HCT116 (cell line): ENCODE data around the gene ARHGAP29. TPM values are rescaled to one million over a fixed set of nuclear protein-coding genes. Genes with fewer than 3 reads are reported as not detected.

Source experiments
- ATAC-seq: fragments of 200-7000 bp; cut with Tn5 transposase; 2 replicates; pipeline ENCODE4 v1.9.1; 2020; ENCODE audit warnings: mild to moderate bottlenecking, moderate library complexity
- BruUV-seq: library from RNA; stranded (reverse); fragments of 400-500 nt; replicated peaks from 2 replicates; lab custom pipeline; 2021; lab: Mats Ljungman, UMichigan
- CTCF ChIA-PET: fragments of 300-600 bp; sonication (Branson Sonifier 250); formaldehyde crosslinking; loops from one replicate; lab custom pipeline; 2021; ENCODE audit warnings: antibody characterized with exemption; lab: Charles Lee
- POLR2A ChIA-PET: fragments of 300-600, 350-600 bp; sonication (Branson Sonifier 250); formaldehyde crosslinking; loops from one replicate; lab custom pipeline; 2021; ENCODE audit warnings: antibody characterized with exemption; lab: Charles Lee
- RAD21 ChIA-PET, 2 experiments: fragments of 300-600 bp; sonication (Branson Sonifier 250); formaldehyde crosslinking; loops; one replicate each; lab custom pipeline; 2023; ENCODE audit warnings: low total read pairs in 2 of 2; ENCODE audit not compliant: uncharacterized antibody in 2 of 2, unreplicated experiment in 2 of 2, low non-redundant PET in 1 of 2; lab: Charles Lee
- DNase-seq: peaks from one replicate; pipeline ENCODE4 v3.0.0-alpha.2; 2010; ENCODE audit warnings: low read depth, low spot score
- H2AFZ ChIP-seq: fragments of 200-600 bp; shearing (Covaris generic), sonication (generic); 2 replicates; pipeline ENCODE4 v1.6.1; 2017; ENCODE audit warnings: low read depth, mixed run types, mixed read lengths, antibody characterized with exemption, low read length; ENCODE audit not compliant: poor library complexity, severe bottlenecking
- H3K27ac ChIP-seq: 2 replicates; pipeline ENCODE4 v1.5.1; 2012; ENCODE audit warnings: low read depth, low read length
- H3K27me3 ChIP-seq: fragments of 200-600 bp; sonication (generic); 2 replicates; pipeline ENCODE4 v1.6.1; 2016; ENCODE audit warnings: mixed run types, low read length, mixed read lengths; ENCODE audit not compliant: insufficient read depth
- H3K36me3 ChIP-seq, 2 experiments: fragments of 200-500 bp in 1 of 2; fragments of 200-600 bp in 1 of 2; sonication (Bioruptor generic) in 1 of 2; sonication (generic) in 1 of 2; 2 replicates each; pipeline versions ENCODE4 v1.5.1 to v1.6.1; 2014 to 2016; ENCODE audit warnings: low read length in 2 of 2, inconsistent platforms in 1 of 2, mixed read lengths in 1 of 2, mixed run types in 1 of 2; ENCODE audit not compliant: insufficient read depth in 2 of 2, control insufficient read depth in 1 of 2
- H3K4me1 ChIP-seq, 2 experiments: fragments of 200-600 bp in 1 of 2; sonication (generic) in 1 of 2; 2 replicates each; pipeline versions ENCODE4 v1.5.1 to v1.6.1; 2012 to 2017; ENCODE audit warnings: low read length in 2 of 2, inconsistent platforms in 1 of 2, mild to moderate bottlenecking in 1 of 2, mixed read lengths in 1 of 2, mixed run types in 1 of 2, moderate library complexity in 1 of 2; ENCODE audit not compliant: insufficient read depth in 2 of 2, control insufficient read depth in 1 of 2
- H3K4me2 ChIP-seq: fragments of 200-600 bp; sonication (generic); 2 replicates; pipeline ENCODE4 v1.6.1; 2017; ENCODE audit warnings: mixed run types, low read length, mixed read lengths
- H3K4me3 ChIP-seq, 2 experiments: fragments of 200-600 bp in 1 of 2; sonication (generic) in 1 of 2; replicated peaks in 1 of 2; 2 replicates each; pipeline ENCODE4 v1.5.1; 2011 to 2016; ENCODE audit warnings: low read length in 2 of 2, control low read depth in 1 of 2, low read depth in 1 of 2, mild to moderate bottlenecking in 1 of 2, mixed read lengths in 1 of 2, mixed run types in 1 of 2
- H3K79me2 ChIP-seq: fragments of 200-600 bp; sonication (generic); 2 replicates; pipeline ENCODE4 v1.6.1; 2017; ENCODE audit warnings: mild to moderate bottlenecking, mixed run types, low read length, moderate library complexity, mixed read lengths; ENCODE audit not compliant: insufficient read depth
- H3K9ac ChIP-seq: fragments of 200-600 bp; sonication (generic); 2 replicates; pipeline ENCODE4 v1.6.1; 2016; ENCODE audit warnings: low read length, mixed read lengths
- H3K9me2 ChIP-seq: fragments of 200-600 bp; sonication (generic), shearing (Covaris generic); 2 replicates; pipeline ENCODE4 v1.6.1; 2017; ENCODE audit warnings: mixed run types, mild to moderate bottlenecking, moderate library complexity; ENCODE audit not compliant: insufficient read depth
- H3K9me3 ChIP-seq, 2 experiments: fragments of 200-500 bp in 1 of 2; fragments of 200-600 bp in 1 of 2; sonication (Bioruptor generic) in 1 of 2; sonication (generic) in 1 of 2; 2 replicates each; pipeline ENCODE4 v1.6.1; 2014 to 2017; ENCODE audit warnings: low read length in 2 of 2, mixed read lengths in 2 of 2, inconsistent platforms in 1 of 2, low read depth in 1 of 2, mild to moderate bottlenecking in 1 of 2, mixed run types in 1 of 2, moderate library complexity in 1 of 2; ENCODE audit not compliant: control insufficient read depth in 1 of 2, insufficient read depth in 1 of 2
- H4K20me1 ChIP-seq: fragments of 200-600 bp; sonication (generic), shearing (Covaris generic); 2 replicates; pipeline ENCODE4 v1.6.1; 2017; ENCODE audit warnings: mixed run types, mild to moderate bottlenecking, moderate library complexity; ENCODE audit not compliant: insufficient read depth
- CEBPB ChIP-seq: IDR thresholded peaks from 2 replicates; pipeline ENCODE4 v1.6.1; 2012; ENCODE audit warnings: low read depth
- MAX ChIP-seq: IDR thresholded peaks from 2 replicates; pipeline ENCODE4 v1.6.1; 2012
- POLR2A ChIP-seq: IDR thresholded peaks from 2 replicates; pipeline ENCODE4 v1.7.0; 2011; ENCODE audit warnings: borderline replicate concordance; ENCODE audit not compliant: insufficient read depth, insufficient read length; ENCODE audit errors: extremely low read depth
- POLR2AphosphoS5 ChIP-seq: IDR thresholded peaks from 2 replicates; pipeline ENCODE4 v1.6.1; 2011; ENCODE audit warnings: mild to moderate bottlenecking, low read depth, low read length, moderate library complexity
- RAD21 ChIP-seq: IDR thresholded peaks from 2 replicates; pipeline ENCODE4 v1.6.1; 2012; ENCODE audit warnings: low read depth, mild to moderate bottlenecking
- ZNF274 ChIP-seq: fragments of 200-500 bp; sonication (Bioruptor generic); IDR thresholded peaks from 2 replicates; pipeline ENCODE4 v1.6.1; 2014; ENCODE audit warnings: mild to moderate bottlenecking, low read depth, low read length, inconsistent platforms
- intact Hi-C: fragments of 100-400 bp; cut with micrococcal nuclease; formaldehyde crosslinking; loops from 2 replicates; pipeline ENCODE4 v1.10.0; 2022
- total RNA-seq: library from RNA; stranded (reverse); gene quantifications from one replicate; pipeline ENCODE4 v1.2.1, GENCODE V29; 2021; ENCODE audit not compliant: unreplicated experiment

Gene ARHGAP29
- total RNA-seq, 1 experiment from 2014 or later, result 128 TPM

DNA sequence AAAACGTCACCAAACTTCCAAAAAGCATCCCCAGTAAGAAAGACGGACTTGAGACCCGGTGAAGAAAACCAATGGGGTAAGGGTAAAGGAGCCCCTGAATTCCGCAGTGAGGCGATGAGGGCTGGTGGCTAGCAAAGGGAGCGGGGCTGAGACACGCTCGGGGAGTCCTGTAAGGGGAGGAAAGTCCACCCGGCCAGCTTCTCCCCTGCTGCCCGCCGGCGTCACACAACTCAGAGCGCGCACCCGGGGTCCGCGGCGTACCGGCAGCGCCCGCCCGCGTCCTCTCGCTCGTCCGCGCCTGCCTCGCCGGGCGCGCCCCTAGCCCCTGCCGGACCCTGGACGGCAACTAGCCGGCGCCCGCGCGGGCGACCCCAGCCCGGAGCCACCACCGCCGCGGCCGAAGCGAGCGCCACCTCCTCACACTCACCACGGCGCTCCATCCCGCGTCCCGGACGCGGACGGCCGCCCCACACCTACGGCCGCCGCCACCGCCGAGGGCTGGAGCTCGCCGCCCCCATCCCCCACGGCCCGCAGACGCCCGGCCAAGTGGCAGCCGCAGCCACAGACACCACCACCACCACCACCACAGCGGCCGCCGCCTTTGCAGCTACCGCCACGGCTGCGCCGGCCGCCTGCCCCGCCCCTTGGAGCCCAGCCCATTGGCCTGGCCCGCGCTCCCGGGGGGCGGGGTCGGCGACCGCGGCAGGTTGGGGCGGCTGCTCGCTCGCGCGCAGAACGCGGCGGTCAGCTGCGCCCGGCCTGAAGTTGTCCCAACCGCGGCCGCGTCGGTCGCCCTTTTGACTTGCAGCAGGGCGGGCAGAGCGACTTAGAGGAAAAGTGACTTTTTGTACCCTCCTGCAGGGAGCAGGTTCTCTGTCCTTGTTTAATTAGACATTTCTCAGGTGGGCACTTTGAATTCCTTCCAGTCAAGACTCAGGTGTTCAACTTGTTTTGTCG lies 10.0 kb upstream of the ARHGAP29 start (continued):
- TF ChIP-seq RAD21, result peak; percentile 10; the same call in 1 of the 2 replicates
- TF ChIP-seq ZNF274, result no peak

DNA sequence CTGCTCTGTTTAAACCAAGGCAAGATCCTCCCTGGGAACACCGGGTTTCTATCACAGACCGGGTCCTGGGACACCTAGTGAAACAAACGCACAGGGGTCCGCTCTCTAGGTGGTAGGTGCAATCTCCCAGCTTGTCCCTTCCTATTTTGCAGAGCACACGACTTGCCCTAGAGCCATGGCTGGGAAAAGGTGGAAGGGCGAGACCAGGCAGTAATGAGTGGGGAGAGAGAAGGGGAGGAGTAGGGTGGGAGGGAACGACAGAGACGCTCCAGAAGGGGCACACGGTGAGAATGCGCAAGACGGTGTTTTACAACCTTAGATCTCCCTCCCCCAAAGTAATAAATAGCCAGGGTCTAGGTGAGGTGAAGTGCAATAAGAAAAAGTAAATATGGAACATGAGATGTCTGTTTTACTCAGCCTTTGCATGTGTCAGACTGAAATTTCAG lies 9.3 kb upstream of the ARHGAP29 start:
- POLR2A ChIA-PET, result interaction anchor here (1.4 to 3.8 kb wide), 6 partner anchors 9 to 79 kb away, joined by 5 to 40 read pairs (median 20); partner anchors contain the start of gene ARHGAP29
- H3K4me1 ChIP-seq, result peaks cover 47 to 83% of the 10 kb centered on the region in 2 experiments
- TF ChIP-seq MAX, result 0 out of 2 replicates have a peak, but pooled peaks have one; percentile 13
- TF ChIP-seq POLR2AphosphoS5, result no peak
- TF ChIP-seq CEBPB, result no peak
- peak; percentile 16 for TF ChIP-seq POLR2A
- H3K36me3 ChIP-seq, result 0 out of 4 replicates have a peak, but pooled peaks cover 0 to 5% of the 10 kb centered on the region in 2 experiments
- H3K27me3 ChIP-seq, result no peaks in the 10 kb centered on the region
- no TSS peak for BruUV-seq
- no peaks in the 10 kb centered on the region for H4K20me1 ChIP-seq
- peak overlapping the region; percentile 80 for H3K9ac ChIP-seq
- peak overlapping the region; percentile 83 for H3K4me3 ChIP-seq
- no peaks in the 10 kb centered on the region for H3K9me3 ChIP-seq
- DNase-seq (no peak), ATAC-seq (peak; percentile 41)
- H3K9me2 ChIP-seq, result no peaks in the 10 kb centered on the region; the same call in 1 of the 2 replicates
- H3K79me2 ChIP-seq, result peaks cover 58% of the 10 kb centered on the region
- intact Hi-C loops, result loop anchor here (2.0 kb wide), 1 partner anchor 54 kb away; no protein-coding TSS in a partner anchor
- H3K27ac ChIP-seq, result peak overlapping the region; percentile 92
- H2AFZ ChIP-seq, result no peak overlapping the region
- CTCF ChIA-PET, result no interaction called here
- H3K4me2 ChIP-seq, result peak overlapping the region; percentile 82
- RAD21 ChIA-PET, result interaction anchor here (1.1 kb wide), 2 partner anchors 83 kb away, joined by 3 read pairs; no protein-coding TSS in a partner anchor
